PC-3 (cell line): ENCODE results near the gene GPANK1. TPM values are rescaled to one million over a fixed set of nuclear protein-coding genes. Genes with fewer than 3 reads are reported as not detected.
A peak's percentile ranks its signal among the peaks of the same experiment; 100 is the strongest.

ENCODE experiments used
- ATAC-seq: fragments of 200-7000 bp; cut with Tn5 transposase; 2 replicates; pipeline ENCODE4 v1.9.1; 2020; ENCODE audit warnings: mild to moderate bottlenecking, moderate library complexity
- BruUV-seq: library from RNA; stranded (reverse); fragments of 400-500 nt; replicated peaks from 2 replicates; lab custom pipeline; 2021; lab: Mats Ljungman, UMichigan
- CTCF ChIA-PET: fragments of 300-600 bp; sonication (Branson Sonifier 250); formaldehyde crosslinking; loops from one replicate; lab custom pipeline; 2022; ENCODE audit warnings: antibody characterized with exemption; lab: Charles Lee
- POLR2A ChIA-PET: fragments of 300-600 bp; sonication (Branson Sonifier 250); formaldehyde crosslinking; loops from one replicate; lab custom pipeline; 2022; ENCODE audit warnings: antibody characterized with exemption; ENCODE audit not compliant: unreplicated experiment; lab: Charles Lee
- DNase-seq: peaks from one replicate; pipeline ENCODE4 v3.0.0-alpha.2; 2015
- H2AFZ ChIP-seq: fragments of 300-600 bp; sonication (generic); 2 replicates; pipeline ENCODE4 v1.6.0; 2016; ENCODE audit warnings: antibody characterized with exemption, low read length
- H3F3A ChIP-seq: fragments of 300-600 bp; sonication (generic); one replicate; pipeline ENCODE4 v1.6.0; 2017; ENCODE audit warnings: antibody characterized with exemption, low read length, control low read depth, mild to moderate bottlenecking; ENCODE audit not compliant: unreplicated experiment
- H3K27ac ChIP-seq: fragments of 300-600 bp; sonication (generic); 2 replicates; pipeline ENCODE4 v1.5.1; 2016; ENCODE audit warnings: mild to moderate bottlenecking, low read length
- H3K27me3 ChIP-seq: fragments of 300-600 bp; sonication (generic); 2 replicates; pipeline ENCODE4 v1.6.1; 2016; ENCODE audit warnings: low read length, mixed read lengths
- H3K36me3 ChIP-seq: fragments of 300-600 bp; sonication (generic); 2 replicates; pipeline ENCODE4 v1.6.1; 2016; ENCODE audit warnings: low read depth, mixed run types, low read length, mixed read lengths
- H3K4me1 ChIP-seq: fragments of 300-600 bp; sonication (generic); 2 replicates; pipeline ENCODE4 v1.5.1; 2016; ENCODE audit warnings: low read length; ENCODE audit not compliant: insufficient read depth
- H3K4me2 ChIP-seq: fragments of 300-600 bp; sonication (generic); 2 replicates; pipeline ENCODE4 v1.6.0; 2016; ENCODE audit warnings: low read length
- H3K4me3 ChIP-seq: fragments of 300-600 bp; sonication (generic); 2 replicates; pipeline ENCODE4 v1.5.1; 2016; ENCODE audit warnings: mild to moderate bottlenecking, low read length, mixed read lengths
- H3K79me2 ChIP-seq: fragments of 300-600 bp; sonication (generic); 2 replicates; pipeline ENCODE4 v1.6.1; 2017; ENCODE audit warnings: low read length, mixed read lengths
- H3K9ac ChIP-seq: fragments of 300-600 bp; sonication (generic); 2 replicates; pipeline ENCODE4 v1.6.0; 2016; ENCODE audit warnings: mild to moderate bottlenecking, low read length
- H3K9me2 ChIP-seq: fragments of 300-600 bp; sonication (generic); replicated peaks from 2 replicates; pipeline ENCODE4 v1.6.1; 2016; ENCODE audit warnings: mixed run types, low read length, mixed read lengths
- H3K9me3 ChIP-seq: fragments of 300-600 bp; sonication (generic); 2 replicates; pipeline ENCODE4 v1.6.1; 2016; ENCODE audit warnings: low read length, mixed read lengths
- H4K20me1 ChIP-seq: fragments of 300-600 bp; sonication (generic); 2 replicates; pipeline ENCODE4 v1.6.1; 2016; ENCODE audit warnings: low read length, mixed read lengths
- CTCF ChIP-seq: fragments of 300-600 bp; sonication (generic); conservative IDR thresholded peaks from 2 replicates; pipeline ENCODE4 v1.5.1; 2017; ENCODE audit warnings: antibody characterized with exemption, low read depth, mild to moderate bottlenecking, low read length
- EZH2 ChIP-seq: fragments of 300-600 bp; sonication (generic); IDR thresholded peaks from one replicate; pipeline ENCODE4 v1.6.1; 2017; ENCODE audit warnings: antibody characterized with exemption, mild to moderate bottlenecking, low read length; ENCODE audit not compliant: unreplicated experiment
- EZH2phosphoT487 ChIP-seq: fragments of 300-600 bp; sonication (generic); IDR thresholded peaks from 2 replicates; pipeline ENCODE4 v1.6.1; 2018; ENCODE audit warnings: mild to moderate bottlenecking, antibody characterized with exemption, low read length, borderline replicate concordance
- intact Hi-C: fragments of 100-400 bp; cut with micrococcal nuclease; formaldehyde crosslinking; loops from 2 replicates; pipeline ENCODE4 v1.9.0; 2023
- total RNA-seq: library from RNA; depleted of rRNA; stranded (reverse); fragments of >200 nt; gene quantifications from 2 replicates; pipeline ENCODE4 v1.2.3, GENCODE V29; 2014

GPANK1 gene
- total RNA-seq, 1 experiment from 2014 or later = 11.8 TPM

- BruUV-seq = no TSS peak
- H3K4me1 ChIP-seq = no peaks in the 10 kb centered on the region
- no peak overlapping the region for H2AFZ ChIP-seq
- TF ChIP-seq EZH2phosphoT487 (no peak), CTCF (no peak), EZH2 (no peak)
- H3K9me2 ChIP-seq = no peaks in the 10 kb centered on the region
- H3K36me3 ChIP-seq = peaks cover 53% of the 10 kb centered on the region
- no peak overlapping the region for H3K9ac ChIP-seq
- H3K79me2 ChIP-seq = peaks cover 15% of the 10 kb centered on the region
- H3K4me2 ChIP-seq = no peak overlapping the region
- DNase-seq = no peak
- POLR2A ChIA-PET = no interaction called here
- CTCF ChIA-PET = no interaction called here
- no peak overlapping the region for H3K27ac ChIP-seq
- no peak for ATAC-seq
- no peak overlapping the region for H3K4me3 ChIP-seq
- no peaks in the 10 kb centered on the region for H3K27me3 ChIP-seq
- intact Hi-C loops = no loop called here
- H4K20me1 ChIP-seq = no peaks in the 10 kb centered on the region; the same call in 1 of the 2 replicates
- no peaks in the 10 kb centered on the region for H3F3A ChIP-seq
- no peaks in the 10 kb centered on the region for H3K9me3 ChIP-seq
These were observed 19.5 kb downstream of the GPANK1 start for GRCh38 chr6:31645325-31645724.

- DNase-seq = no peak
- Histone ChIP-seq H3K27me3 (no peaks in the 10 kb centered on the region), H3K36me3 (peaks cover 44% of the 10 kb centered on the region)
These were observed 20.9 kb downstream of the GPANK1 start for GRCh38 chr6:31643818-31644454.

More at GRCh38 chr6:31643818-31644454, 20.9 kb downstream of the GPANK1 start:
- no peak overlapping the region for H3K4me2 ChIP-seq
- H3K4me3 ChIP-seq = no peak overlapping the region
- no peaks in the 10 kb centered on the region for H3K9me2 ChIP-seq
- no peak overlapping the region for H2AFZ ChIP-seq
- H3K9me3 ChIP-seq = no peaks in the 10 kb centered on the region
- H3K9ac ChIP-seq = no peak overlapping the region
- H4K20me1 ChIP-seq = no peaks in the 10 kb centered on the region
- ChIA-PET CTCF (no interaction called here), POLR2A (interaction anchor here (0.6 kb wide), 2 partner anchors 8 to 74 kb away, joined by 3 to 14 read pairs; partner anchors contain the start of gene BAG6)
- no peak overlapping the region for H3K27ac ChIP-seq
- no peak for TF ChIP-seq EZH2
- no peak for TF ChIP-seq EZH2phosphoT487
- TF ChIP-seq CTCF = 0 out of 2 replicates have a peak, but pooled peaks have one; percentile 11
- H3K4me1 ChIP-seq = no peaks in the 10 kb centered on the region
- H3K79me2 ChIP-seq = peaks cover 2% of the 10 kb centered on the region
- ATAC-seq = no peak; the same call in 1 of the 2 replicates
- no TSS peak for BruUV-seq
- peaks cover 7% of the 10 kb centered on the region for H3F3A ChIP-seq
- intact Hi-C loops = no loop called here
